HS-5 (cell line): ENCODE data around the gene AAMP.

Experiments
- DNase-seq: peaks from one replicate; pipeline ENCODE4 v3.0.0-alpha.2; 2012; ENCODE audit warnings: low read depth

Gene AAMP

GRCh38 chr2:218259099-218259961 lies 10.6 kb downstream of the AAMP start:
- no peak for DNase-seq

GRCh38 chr2:218257390-218257981 lies 12.5 kb downstream of the AAMP start:
- no peak for DNase-seq

DNA sequence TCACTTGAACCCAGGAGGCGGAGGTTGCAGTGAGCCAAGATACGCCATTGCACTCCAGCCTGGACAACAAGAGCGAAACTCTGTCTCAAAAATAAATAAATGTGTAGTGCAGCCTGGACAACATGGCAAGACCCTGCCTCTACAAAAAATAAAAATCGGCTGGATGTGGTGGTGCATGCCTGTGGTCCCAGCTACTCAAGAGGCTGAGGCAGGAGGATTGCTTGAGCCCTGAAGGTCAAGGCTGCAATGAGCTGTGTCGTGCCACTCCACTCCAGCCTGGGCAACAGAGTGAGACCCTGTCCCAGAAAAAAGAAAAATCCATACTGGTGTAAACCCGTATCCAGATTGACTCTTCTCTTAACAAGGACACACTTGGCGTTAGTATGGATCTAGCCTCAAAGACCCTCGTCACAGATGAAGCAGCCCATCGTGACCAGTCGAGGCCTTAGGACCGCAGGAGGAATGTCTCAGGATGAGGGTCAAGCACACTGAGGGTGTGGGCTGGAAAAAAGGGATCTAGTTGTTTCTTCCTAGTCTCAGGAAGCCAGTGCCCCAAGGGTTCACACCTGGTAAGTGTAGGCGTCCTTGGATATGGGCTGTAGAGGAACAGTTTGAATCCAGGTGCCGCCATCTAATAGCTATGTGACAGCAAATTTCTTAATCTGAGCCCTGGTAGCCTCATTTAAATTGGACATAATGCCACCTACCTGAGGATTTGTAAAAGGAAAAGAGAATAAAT lies 13.2 kb downstream of the AAMP start:
- no peak for DNase-seq

DNA sequence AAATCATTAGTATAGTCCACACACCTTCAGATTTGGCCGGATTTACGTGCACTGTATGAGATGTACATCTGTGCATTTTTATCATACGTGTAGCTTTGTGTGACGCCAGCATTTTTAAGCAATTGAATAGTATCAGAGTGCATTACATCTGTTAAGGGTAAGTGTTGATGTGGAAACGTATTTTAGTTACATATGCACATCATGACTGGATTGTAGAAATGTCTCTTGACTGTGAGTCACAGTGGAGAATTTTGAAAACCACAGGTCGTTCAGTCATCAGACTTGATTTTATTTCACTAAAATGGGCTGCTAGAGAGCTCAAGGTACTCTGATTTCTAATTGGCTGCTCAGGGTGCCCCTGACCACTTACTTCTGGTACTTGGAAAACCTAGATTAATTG lies 14.5 kb downstream of the AAMP start:
- DNase-seq, result peak; percentile 90

GRCh38 chr2:218253232-218253625 lies 16.7 kb downstream of the AAMP start:
- no peak for DNase-seq

DNA sequence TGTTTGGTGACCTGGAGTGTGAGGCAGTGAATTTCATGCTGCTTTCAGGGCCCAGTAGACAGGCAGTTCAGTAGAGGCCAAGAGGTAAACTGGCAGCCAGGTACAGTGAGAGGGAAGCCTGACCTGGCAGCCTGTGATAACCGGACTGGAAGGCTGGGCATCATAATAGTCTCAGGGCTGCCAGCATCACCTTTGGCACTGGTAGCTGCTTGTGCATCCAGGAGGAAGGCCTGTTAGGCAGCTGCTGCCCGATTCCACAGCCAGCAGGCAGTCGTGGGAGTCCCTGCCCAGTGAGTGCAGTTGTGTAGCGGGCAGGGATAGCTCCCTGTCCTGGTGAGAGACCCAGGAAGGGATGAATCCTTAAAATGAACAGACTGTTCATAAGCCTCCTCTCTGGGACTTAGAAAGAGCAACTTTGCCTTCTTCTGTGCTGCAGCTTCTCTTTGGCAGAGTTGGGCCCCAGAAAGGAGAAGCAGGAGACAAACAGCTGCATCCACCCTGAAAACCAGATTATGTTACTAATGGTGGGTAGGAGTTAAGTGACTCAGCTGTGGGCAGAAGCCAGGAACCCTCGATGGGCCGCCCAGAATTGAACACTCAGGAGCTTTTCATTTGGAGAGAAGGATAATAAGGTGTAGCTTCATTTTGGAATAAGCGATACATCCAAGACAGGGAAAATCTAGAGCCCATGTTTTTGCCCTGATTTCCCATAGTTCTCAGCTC lies 17.3 kb downstream of the AAMP start:
- no peak for DNase-seq

DNA sequence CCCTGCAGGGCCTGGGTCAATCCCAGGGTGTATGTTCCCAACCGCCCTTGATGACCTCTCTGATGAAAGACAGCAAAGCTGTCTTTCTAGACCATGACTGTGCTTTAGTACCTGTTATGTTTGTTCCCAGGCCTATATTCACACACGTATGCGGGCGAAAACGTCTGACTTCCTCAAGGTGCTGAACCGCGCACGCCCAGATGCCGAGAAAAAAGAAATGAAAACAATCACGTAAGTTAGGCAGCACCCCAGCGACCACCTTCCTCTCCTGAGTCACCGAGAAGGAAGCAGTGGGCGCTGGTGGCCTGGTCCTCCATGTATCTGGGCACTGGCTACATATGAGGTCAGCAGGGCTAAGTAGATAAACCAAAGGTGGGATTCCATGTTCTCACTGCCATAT lies 20.2 kb downstream of the AAMP start:
- no peak for DNase-seq

DNA sequence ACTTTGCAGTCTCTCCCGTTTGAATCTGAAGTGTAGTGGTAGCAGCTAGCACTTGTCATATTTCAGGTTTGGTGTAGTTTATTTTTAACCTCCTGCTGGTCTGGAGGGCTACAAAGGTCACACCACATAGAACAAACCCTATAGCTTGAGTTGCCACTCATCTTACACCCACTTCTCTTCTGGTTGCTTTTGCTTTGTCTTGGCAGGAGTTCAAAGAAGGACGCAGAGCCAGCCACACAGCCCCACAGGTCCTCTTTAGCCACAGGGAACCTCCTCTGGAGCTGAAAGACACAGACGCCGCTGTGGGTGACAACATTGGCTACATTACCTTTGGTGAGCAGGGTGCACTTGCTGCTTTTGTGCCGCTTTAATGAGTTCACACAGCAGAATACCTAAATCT lies 24.7 kb downstream of the AAMP start:
- DNase-seq, result no peak

DNA sequence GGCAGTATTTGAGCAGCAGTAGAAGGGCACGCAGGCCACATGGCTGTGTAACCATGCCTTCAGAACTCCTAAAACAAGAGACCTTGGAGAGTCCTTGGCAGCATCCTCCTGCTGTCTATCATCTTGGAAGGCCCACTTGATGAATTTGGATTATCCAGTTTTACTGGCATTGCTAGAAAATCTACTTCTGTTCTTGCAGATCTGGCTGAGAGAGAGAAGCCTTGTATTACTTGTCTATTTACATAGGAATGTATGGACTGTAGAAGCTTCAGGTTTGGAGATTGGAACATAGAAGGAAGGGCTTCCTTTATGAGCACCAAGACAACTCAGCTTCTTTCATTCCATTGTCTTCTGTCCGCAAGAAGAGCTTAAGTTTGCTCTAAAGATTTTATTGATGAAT lies 25.3 kb downstream of the AAMP start:
- DNase-seq, result no peak

DNA sequence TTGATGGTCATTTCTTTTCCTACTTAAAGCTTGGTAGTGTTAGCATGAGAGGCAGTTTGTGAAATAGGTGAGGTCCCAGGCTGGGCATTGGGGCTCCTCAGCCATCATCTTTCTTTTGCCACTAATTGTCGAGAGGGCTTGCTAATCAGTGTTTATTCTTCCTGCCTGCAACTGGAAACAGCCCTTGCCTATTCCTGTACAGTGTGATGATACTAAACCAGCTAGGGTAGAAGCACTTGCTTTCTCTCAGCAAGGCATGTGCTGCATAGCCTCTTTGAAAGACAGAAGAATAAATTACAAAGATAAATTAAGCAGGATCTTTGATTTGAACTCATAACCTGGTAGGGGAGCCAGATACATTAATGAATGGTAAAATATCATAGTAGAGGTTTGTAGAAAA lies 25.7 kb downstream of the AAMP start:
- DNase-seq, result no peak

DNA sequence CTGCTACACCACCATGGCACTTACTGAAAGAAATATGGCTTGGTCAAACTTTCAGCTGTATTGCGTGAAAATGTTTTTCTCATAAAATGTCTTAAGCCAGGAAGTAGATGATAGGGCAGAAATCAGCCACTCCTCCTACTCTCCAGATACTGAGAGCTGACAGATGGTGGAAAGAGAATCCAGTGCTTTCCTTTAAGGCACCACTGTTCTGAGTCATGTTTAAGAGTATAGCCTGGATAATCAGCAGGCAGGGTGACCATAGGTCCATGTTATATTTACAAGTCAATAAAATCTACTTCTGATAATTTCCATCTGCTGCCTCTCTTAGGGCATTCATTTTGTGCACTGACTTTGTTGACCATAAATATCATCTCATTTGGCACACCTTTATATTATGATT lies 31.1 kb downstream of the AAMP start:
- DNase-seq, result no peak

DNA sequence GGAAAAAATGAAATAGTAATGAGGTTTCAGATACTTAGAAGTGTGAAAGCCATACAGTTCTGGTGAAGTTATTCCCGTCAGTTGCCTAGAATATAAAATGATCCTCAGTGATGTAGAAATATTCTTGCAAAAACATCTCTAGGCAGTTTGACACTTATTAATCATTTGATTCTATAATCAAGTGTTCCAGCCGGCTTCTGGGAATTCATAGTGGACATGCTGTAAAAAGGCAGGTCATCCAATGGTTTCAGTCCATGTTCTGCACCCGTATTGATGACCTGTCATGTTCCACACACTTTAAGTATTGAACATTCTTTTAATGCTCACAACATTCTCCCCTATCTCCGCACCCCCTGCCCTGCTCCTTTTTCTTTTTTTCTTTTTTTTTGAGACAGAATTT lies 33.1 kb downstream of the AAMP start:
- no peak for DNase-seq

DNA sequence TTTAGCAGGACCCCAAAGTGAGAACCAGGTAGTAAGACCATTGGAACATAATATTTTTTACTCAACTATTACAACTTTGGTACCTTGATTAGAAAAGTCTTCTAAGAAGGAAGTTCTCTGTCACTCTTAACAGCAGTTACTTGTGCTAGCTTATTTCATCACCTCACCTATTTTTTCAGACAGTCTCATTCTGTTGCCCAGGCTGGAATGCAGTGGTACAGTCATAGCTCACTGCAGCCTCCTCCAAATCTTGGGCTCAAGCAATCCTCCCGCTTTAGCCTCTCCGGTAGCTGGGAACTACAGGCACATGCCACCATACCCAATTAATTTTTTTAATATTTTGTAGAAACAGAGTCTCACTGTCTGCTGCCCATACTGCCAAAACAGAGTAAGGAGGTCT lies 34.9 kb downstream of the AAMP start:
- no peak for DNase-seq

GRCh38 chr2:218234521-218234920 lies 35.4 kb downstream of the AAMP start:
- DNase-seq, result no peak

GRCh38 chr2:218233543-218233942 lies 36.4 kb downstream of the AAMP start:
- no peak for DNase-seq

GRCh38 chr2:218230882-218231281 lies 39.1 kb downstream of the AAMP start:
- DNase-seq, result no peak

DNA sequence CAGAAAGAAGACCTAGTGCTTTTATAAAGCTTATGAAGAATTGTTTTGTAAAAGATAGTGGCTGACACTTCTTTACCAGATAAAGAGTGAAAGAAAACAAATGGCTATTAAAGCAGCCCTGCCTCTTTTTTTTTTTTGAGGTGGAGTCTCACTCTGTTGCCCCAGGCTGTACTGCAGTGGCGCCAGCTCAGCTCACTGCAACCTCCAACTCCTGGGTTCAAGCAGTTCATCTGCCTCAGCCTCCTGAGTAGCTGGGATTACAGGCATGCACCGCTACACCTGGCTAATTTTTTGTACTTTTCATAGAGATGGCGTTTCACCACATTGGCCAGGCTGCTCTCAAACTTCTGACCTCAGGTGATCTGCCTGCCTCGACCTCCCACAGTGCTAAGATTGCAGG lies 40.1 kb downstream of the AAMP start:
- DNase-seq, result no peak

- peak; percentile 69 for DNase-seq
These were observed 40.7 kb downstream of the AAMP start for GRCh38 chr2:218229239-218229638.

DNA sequence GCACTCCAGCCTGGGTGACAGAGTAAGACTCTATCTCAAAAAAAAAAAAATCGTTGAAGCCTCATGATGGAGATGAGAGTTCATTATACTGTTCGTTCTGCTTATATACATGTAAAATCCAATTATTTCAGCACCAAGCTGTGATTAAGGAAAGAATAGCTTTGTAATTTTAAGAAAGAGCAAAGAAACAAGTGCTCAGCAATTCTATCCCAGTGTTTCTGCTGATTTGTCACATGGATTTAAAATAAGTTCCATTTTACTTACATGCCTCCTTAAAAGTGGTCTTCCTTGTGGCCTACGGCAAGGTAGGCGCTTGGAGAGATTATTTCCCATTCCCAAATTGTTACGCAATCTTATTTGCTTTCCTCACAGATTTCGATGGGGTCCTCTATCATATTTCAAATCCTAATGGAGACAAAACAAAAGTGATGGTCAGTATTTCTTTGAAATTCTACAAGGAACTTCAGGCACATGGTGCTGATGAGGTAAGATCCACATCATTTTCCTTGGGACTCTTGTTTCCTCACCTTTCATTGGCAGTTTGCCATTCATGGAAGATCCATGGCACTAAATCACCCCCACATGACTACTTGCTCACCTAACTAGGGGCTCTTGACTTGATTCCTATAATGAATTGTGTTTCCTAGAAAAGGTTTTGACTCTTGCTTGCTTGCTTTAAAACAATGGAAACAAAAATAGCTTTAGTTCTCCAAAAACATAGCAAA lies 41.4 kb downstream of the AAMP start:
- DNase-seq, result no peak

GRCh38 chr2:218226903-218227302 lies 43.0 kb downstream of the AAMP start:
- DNase-seq, result no peak

DNA sequence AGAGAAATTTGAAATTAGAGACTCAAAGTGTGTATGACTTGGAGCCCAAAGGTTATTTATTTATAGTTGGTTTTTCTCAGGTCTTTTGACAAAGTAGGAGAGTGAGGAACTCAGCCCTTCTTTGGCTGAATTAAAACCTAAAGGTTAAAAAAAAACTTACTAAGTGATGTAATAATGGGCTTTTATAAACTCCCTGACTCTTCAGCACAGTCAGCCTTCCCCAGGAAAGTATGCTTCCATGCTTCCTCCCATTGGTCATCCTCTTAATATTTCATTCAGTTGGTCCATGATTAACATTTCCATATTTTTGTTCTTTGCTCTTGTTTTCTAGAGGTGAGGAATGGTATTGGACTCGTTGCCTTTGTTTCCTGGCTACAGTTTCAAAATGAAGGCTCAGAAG lies 45.8 kb downstream of the AAMP start:
- DNase-seq, result no peak

- DNase-seq, result no peak
These were observed 46.9 kb downstream of the AAMP start for GRCh38 chr2:218223046-218223445.
